Cardiac fibroblast (primary cell): Measurements from ENCODE around the gene MAML2.

Experiments
- DNase-seq, 2 donors: peaks; one replicate each; pipeline versions ENCODE4 v3.0.0 to v3.0.0-alpha.2; 2010; ENCODE audit warnings: low read depth in 2 of 2
- H3K4me3 ChIP-seq, 2 donors: replicated peaks in 1 of 2; 1 replicate in 1 of 2; 2 replicates in 1 of 2; pipeline ENCODE4 v1.5.1; 2011; ENCODE audit warnings: low read depth in 2 of 2, low read length in 2 of 2, mild to moderate bottlenecking in 2 of 2, moderate library complexity in 1 of 2
- TF ChIP-seq, protein P1 (sequence below): IDR thresholded peaks from one replicate; pipeline ENCODE4 v1.5.1; 2011; ENCODE audit warnings: low read depth, mild to moderate bottlenecking, low read length, inconsistent platforms

Gene MAML2

GRCh38 chr11:96215110-96215782 lies 127.7 kb downstream of the MAML2 start:
- H3K4me3 ChIP-seq = no peak overlapping the region
- TF ChIP-seq, protein P1, sequence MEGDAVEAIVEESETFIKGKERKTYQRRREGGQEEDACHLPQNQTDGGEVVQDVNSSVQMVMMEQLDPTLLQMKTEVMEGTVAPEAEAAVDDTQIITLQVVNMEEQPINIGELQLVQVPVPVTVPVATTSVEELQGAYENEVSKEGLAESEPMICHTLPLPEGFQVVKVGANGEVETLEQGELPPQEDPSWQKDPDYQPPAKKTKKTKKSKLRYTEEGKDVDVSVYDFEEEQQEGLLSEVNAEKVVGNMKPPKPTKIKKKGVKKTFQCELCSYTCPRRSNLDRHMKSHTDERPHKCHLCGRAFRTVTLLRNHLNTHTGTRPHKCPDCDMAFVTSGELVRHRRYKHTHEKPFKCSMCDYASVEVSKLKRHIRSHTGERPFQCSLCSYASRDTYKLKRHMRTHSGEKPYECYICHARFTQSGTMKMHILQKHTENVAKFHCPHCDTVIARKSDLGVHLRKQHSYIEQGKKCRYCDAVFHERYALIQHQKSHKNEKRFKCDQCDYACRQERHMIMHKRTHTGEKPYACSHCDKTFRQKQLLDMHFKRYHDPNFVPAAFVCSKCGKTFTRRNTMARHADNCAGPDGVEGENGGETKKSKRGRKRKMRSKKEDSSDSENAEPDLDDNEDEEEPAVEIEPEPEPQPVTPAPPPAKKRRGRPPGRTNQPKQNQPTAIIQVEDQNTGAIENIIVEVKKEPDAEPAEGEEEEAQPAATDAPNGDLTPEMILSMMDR = no peak
- DNase-seq = peak; percentile 57 to 84

GRCh38 chr11:96214777-96215109 lies 128.3 kb downstream of the MAML2 start:
- DNase-seq = no peak
- TF ChIP-seq, protein P1 = no peak
- H3K4me3 ChIP-seq = no peak overlapping the region

DNA sequence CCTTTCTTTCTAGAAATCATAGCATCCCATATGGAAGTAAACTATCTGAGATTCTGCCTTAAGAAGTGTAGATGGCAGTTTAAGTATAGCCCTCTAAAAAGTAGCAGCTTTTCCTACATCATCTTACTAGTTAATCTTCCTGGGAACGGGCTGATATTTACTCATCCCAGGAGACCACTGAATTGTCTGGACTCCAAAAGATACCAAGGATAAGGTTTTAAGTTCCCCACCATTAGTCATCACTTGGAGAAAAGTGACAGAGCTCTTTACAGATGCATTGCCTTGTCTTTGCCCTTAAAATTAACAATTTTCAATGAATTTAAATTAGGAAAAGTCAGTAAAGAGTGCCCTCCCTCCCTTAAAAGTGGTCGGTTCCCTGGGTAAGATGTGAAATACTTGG lies 129.5 kb downstream of the MAML2 start:
- no peak overlapping the region for H3K4me3 ChIP-seq
- DNase-seq = peak; percentile 81 to 87
- TF ChIP-seq, protein P1 = no peak

DNA sequence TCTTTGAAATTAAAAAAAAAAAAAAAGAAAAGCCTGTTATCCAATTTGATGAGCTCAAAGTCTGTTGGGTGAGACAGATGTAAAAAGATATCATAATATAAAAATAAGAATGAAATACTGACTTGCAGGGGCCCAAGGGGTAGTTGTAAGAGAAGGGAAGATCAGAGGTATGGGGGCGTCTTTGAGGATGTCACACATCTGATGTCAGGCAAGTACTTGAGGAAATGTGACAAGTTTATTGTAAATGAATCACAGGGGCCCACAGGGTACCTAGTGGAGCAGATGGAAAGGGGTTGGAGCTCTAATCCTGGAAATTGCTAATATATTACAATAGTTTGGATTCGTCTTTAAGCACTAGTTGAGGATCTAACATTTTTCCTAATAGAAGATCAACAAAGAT lies 131.6 kb downstream of the MAML2 start:
- TF ChIP-seq, protein P1 = no peak
- DNase-seq = no peak
- no peak overlapping the region for H3K4me3 ChIP-seq

DNA sequence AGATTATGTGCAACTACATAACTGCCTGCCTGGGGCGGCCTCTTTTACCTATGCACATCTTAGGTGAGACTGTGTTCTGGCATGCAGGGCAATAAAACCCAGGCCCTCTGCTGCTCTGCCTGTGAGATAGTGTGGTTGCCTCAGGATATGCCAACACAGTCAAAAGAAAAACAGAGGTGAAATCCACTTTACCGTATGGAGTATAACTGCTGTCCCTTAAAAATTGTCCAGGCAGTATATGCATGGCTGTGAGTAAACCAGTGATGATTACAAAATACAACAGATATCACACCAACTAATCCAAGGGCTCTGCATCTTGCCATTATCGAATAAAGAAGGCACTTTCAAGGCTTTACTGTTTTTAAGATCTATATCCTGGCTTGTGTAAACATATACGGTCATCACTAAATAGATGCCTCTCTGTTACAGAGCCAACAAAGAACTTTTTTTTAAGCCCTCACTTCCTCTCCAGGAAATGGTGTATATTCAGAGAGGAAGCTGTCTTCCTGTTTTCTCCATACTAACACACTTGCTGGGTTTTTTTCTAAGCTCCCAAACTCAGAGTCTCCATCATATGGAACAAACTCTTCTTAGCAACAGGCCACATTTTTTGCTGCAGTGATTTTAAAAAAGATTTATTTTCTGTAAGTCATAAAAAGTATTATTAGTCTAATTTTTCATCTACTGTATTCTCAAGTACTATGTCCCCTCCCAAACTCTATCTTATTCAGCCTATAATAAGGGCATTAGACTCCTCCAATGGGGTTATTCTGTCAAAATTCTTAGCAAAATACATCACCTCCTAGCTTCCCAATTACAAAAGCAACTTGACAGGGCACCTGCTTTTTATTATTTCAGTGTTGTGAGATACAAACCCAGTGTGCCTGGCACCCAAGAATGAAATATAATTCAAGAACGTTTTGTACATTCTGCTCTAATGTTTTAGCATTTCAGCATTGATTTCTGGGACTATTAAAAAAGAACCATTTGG lies 135.2 kb downstream of the MAML2 start:
- peak; percentile 57 to 58 for DNase-seq
- no peak overlapping the region for H3K4me3 ChIP-seq
- TF ChIP-seq, protein P1 = no peak

DNA sequence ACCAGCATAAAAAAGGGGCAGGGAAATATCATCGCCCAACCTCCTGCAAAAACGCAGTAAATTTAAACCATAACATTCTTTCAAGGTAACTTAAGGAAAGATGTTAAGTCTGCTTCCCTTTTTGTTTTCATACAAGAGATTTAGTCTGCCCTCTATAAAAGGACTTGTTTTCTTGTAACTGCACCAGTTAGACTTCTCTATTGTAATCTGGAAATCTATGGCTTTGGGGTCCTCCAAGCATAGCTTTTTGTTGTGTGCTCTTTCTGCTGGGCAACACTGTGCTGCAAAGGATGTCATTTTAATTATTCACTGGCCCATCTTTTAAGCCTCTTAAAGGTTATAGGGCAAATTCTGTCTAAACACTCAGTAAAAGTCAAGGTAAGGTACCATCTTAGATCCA lies 136.0 kb downstream of the MAML2 start:
- DNase-seq = no peak
- TF ChIP-seq, protein P1 = no peak
- H3K4me3 ChIP-seq = no peak overlapping the region
